Activated CD8-positive, alpha-beta memory T cell treated with anti-CD3 and anti-CD28 coated beads, Interleukin-2, amount 50 U/mL, for 48 hours (primary cell): ENCODE results near the gene SHKBP1.
"Not testable (repeated sequence)": the region's sequence is repeated elsewhere in the genome, so short reads cannot be mapped to it uniquely, and the experiment has no call there.

Experiments used
- DNase-seq: peaks from one replicate; pipeline ENCODE4 v3.0.0-alpha.2; 2020

Gene SHKBP1

GRCh38 chr19:40586611-40587010 is 9.9 kb downstream of the SHKBP1 start:
- DNase-seq, result no peak

GRCh38 chr19:40588110-40588854 is 11.6 kb downstream of the SHKBP1 start:
- no peak for DNase-seq

GRCh38 chr19:40588926-40589569 is 12.4 kb downstream of the SHKBP1 start:
- DNase-seq, result no peak

DNA sequence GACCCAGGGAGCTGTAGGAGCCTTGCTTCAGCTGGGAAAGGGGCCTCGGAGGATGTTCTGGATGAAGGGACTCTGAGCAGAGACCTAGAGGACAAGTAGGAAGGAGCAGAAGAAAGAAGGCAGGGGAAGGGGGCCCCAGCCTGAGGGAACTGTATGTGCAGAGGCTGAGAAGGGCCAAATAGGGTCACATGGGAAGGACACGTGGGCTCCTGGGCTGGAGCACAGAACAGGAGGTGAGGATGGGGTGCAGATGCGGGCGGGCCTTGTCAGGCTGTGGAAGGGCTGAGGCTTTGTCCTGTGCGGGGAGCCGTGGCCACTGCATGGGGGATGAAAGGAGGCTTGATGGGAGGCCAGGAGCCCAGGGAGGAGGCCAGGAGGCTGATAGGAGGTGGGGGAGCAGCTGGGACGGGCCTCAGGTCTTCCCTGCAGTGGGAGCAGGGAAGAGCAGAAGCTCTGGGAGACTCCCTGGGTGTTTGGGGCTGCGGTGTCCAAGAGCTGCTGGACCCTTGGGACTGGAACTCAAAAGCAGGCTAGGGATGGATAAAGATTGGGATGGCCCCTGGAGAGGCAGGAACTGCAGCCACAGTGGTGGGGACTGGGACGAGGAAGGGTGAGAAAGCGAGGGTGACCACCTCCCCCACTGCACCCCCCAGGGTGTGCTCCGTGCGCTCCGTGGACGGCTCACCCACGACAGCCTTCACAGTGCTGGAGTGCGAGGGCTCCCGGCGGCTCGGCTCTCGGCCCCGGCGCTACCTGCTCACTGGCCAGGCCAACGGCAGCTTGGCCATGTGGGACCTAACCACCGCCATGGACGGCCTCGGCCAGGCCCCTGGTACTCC is 13.1 kb downstream of the SHKBP1 start:
- no peak for DNase-seq

GRCh38 chr19:40590464-40591265 is 14.0 kb downstream of the SHKBP1 start:
- DNase-seq, result no peak

GRCh38 chr19:40591724-40592123 is 15.1 kb downstream of the SHKBP1 start:
- not testable (repeated sequence) for DNase-seq

DNA sequence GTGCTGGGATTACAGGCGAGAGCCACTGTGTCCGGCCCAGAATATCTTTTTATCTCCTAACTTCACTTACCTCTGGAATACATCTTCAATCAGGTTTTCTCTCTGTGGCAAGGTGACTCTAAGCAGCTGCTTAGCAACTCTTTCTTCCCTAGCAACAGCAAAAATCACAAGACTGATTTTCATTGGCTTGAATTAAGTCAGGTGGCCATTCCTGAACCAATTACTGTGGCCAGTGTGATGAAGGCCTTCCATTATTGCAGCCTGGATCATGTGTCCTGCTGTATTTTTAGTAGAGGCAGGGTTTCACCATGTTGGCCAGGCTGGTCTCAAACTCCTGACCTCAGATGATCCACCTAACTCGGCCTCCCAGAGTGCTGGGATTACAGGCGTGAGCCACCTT is 15.5 kb downstream of the SHKBP1 start:
- no peak for DNase-seq

GRCh38 chr19:40594255-40594654 is 17.6 kb downstream of the SHKBP1 start:
- no peak for DNase-seq

DNA sequence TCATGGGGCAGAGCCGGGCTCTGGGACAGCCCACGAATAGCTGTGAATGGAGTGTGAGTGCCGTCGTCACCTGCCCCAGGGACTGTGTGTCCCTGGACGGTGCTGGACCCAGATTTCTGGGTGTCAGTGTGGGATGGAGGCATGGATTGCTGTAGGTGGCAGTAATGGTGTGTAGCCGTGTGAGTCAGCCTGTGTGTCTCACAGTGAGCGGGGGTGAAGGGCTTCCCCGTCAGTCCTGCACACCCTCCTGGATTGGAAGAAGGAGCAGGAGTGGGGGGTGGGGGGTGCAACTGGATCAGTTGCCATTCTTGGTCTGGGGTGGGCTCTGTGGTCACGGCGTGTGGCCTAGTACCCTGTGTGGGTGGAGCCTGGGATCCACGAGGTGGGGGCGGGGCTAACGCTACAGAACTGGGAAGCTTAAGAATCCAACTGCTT is 18.0 kb downstream of the SHKBP1 start:
- no peak for DNase-seq

DNA sequence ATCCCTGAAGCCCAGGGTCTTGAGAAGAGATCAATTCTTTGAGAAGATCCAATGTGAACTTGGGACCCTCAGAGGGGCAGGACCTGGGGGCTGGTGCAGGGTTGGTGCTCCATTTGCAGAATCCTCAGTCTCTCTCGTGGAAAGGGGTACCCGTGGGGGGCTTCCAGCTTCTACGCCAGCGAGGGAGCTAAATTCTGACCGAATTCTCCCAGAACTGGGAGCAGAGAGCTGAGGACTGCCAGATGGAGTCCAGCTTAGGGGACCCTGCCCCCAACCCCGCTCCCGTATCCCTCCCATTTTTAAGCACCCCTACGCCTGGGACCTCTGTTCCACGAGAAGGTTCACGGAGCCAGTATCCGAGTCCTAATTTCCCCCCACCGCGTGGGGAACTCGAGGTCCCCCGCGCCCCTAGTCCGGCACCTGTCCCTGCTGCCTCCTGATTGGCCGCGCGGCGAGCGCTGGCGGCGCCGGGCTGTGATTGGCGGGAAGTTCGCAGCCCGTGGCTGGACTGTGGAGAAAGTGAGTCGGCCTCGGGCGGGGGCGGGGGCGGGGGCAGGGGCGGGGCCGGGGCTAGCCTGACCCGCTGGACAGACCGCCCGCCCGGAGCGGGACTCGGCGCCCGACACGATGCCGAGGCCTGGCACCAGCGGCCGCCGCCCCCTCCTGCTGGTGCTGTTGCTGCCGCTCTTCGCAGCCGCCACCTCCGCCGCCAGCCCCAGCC is 20.1 kb downstream of the SHKBP1 start:
- no peak for DNase-seq

DNA sequence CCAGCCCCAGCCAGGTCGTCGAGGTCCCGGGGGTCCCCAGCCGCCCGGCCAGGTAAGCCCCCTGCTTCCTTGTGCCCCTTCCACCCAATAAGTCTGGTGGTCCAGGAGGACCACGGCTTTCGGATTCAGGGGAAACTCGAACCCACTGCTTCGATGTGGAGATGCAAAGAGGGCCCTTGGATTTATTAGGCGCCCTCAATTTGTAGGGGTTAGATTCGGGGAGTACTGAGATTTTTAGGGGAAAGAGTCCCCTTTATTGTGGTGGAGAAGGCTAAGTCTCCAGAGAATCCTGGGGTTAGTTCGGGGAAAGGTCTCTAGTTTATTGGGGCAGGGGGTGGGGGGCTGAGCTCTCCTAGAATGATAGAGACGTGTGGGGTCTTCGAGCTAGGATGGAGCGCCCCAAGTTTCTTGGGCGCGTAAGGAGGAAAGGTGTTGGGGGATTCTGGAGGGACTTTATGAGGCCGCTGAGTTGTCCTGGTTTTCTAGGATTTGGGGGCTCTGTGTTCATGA is 20.7 kb downstream of the SHKBP1 start:
- DNase-seq, result no peak

DNA sequence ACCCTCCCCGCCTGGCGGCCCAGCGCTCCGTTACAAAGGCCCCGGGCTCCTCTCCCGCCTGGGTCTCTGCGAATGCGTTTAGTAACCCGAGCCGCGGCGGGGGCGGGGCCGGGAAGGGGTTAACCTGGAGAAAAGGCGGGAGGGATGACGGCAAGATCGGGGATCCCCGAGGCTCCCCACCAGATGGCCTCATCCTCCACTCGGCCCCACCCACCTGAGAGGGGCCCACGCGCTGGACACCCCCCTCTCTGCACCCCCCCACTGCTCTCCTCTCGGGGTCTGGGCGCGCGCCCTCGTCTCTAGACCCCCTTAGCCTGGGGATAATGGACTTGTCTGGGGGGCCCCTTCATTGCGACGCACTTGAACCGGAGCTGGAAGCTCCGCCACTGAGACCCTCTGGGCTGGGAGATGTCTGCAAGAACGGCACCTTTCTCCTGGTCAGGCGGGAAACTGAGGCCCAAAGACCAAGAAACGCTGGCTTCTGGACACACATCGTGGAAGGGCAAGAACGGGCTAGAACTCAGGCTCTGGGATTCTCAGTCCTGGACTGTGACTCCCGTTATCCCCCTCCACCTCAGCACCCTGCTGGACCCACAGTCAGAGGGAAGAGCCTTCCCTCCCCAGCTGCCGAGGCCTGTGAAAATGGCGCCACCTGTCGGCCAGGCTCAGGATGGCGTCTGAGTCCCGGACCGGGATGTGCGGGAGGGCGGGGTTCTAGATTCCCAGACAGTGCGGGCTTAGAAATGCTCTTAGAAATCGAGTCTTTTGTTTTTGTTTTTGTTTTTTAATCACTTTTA is 21.6 kb downstream of the SHKBP1 start:
- DNase-seq, result peak; percentile 98

GRCh38 chr19:40598918-40599307 is 22.2 kb downstream of the SHKBP1 start:
- no peak for DNase-seq

- DNase-seq, result no peak
These were observed 22.7 kb downstream of the SHKBP1 start for GRCh38 chr19:40599331-40599901.

- DNase-seq, result no peak
These were observed 23.4 kb downstream of the SHKBP1 start for GRCh38 chr19:40599902-40600569.

- DNase-seq, result no peak
These were observed 24.0 kb downstream of the SHKBP1 start for GRCh38 chr19:40600570-40601133.

- no peak for DNase-seq
These were observed 24.7 kb downstream of the SHKBP1 start, which contains the start of gene LTBP4 for GRCh38 chr19:40601134-40601974. LTBP4 (plus strand) TSS chr19:40601369; CDS start chr19:40601388, 19 bp downstream.

DNA sequence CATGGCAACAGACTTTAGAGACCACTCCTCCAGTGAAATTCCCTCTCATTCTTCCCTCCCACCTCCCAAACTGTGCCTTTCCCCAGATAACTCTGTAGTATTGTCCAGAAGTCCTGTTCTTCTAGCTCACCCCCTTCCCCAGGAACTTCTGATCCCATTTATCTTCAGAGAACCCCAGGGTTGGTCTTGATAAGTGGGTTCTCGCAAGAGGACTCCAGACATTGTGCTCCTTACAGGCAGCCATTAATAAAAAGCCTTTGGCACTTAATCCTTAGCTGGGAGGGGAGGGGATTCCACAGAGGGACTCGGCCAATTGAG is 26.4 kb downstream of the SHKBP1 start:
- no peak for DNase-seq
